HepG2 (cell line): ENCODE measurements around the gene CCDC117. TPM values are rescaled to one million over a fixed set of nuclear protein-coding genes. Genes with fewer than 3 reads are reported as not detected.

ENCODE experiments used
- CREM ChIP-seq, 2 experiments: sonication (generic) in 1 of 2; formaldehyde crosslinking in 1 of 2; IDR thresholded peaks; 2 replicates each; pipeline versions ENCODE4 v1.4.0 to v1.6.1; 2016 to 2020; ENCODE audit warnings: antibody characterized with exemption in 1 of 2, mild to moderate bottlenecking in 1 of 2, missing genetic modification reagents in 1 of 2
- GZF1 ChIP-seq: sonication (generic); formaldehyde crosslinking; IDR thresholded peaks from 2 replicates; pipeline ENCODE4 v1.5.1; 2020; ENCODE audit warnings: mild to moderate bottlenecking, missing genetic modification reagents
- HCFC1 ChIP-seq: fragments of 150-350 bp; IDR thresholded peaks from 2 replicates; pipeline ENCODE4 v1.6.1; 2014; ENCODE audit warnings: low read depth, low read length
- HNRNPK ChIP-seq: fragments of 200-400 bp; formaldehyde crosslinking; IDR thresholded peaks from 2 replicates; pipeline ENCODE4 v1.6.1; 2018; ENCODE audit warnings: low read length, low read depth, moderate library complexity, mild to moderate bottlenecking; ENCODE audit not compliant: poor library complexity, severe bottlenecking
- SP1 ChIP-seq, 2 experiments: fragments of 450-650 bp in 1 of 2; sonication (generic) in 1 of 2; formaldehyde crosslinking in 1 of 2; IDR thresholded peaks; 2 replicates each; pipeline versions ENCODE4 v1.4.0 to v1.6.1; 2016 to 2020; ENCODE audit warnings: missing genetic modification reagents in 1 of 2
- ZMYM3 ChIP-seq: sonication (generic); formaldehyde crosslinking; IDR thresholded peaks from 2 replicates; pipeline ENCODE4 v1.5.1; 2020; ENCODE audit warnings: mild to moderate bottlenecking, missing genetic modification reagents
- ZNF235 ChIP-seq: sonication (generic); formaldehyde crosslinking; IDR thresholded peaks from 2 replicates; pipeline ENCODE4 v1.8.1; 2023; ENCODE audit warnings: mild to moderate bottlenecking, missing genetic modification reagents, borderline replicate concordance
- ZNF331 ChIP-seq: sonication (generic); formaldehyde crosslinking; IDR thresholded peaks from 2 replicates; pipeline ENCODE4 v1.4.0; 2020; ENCODE audit warnings: missing genetic modification reagents
- ZNF660 ChIP-seq: sonication (generic); formaldehyde crosslinking; IDR thresholded peaks from 2 replicates; pipeline ENCODE4 v1.5.1; 2020; ENCODE audit warnings: mild to moderate bottlenecking, low read depth, missing genetic modification reagents, borderline replicate concordance
- ZNF790 ChIP-seq: sonication (generic); formaldehyde crosslinking; IDR thresholded peaks from 2 replicates; pipeline ENCODE4 v1.8.0; 2022; ENCODE audit warnings: missing genetic modification reagents, mild to moderate bottlenecking, borderline replicate concordance
- polyA plus RNA-seq, 8 experiments: library from polyadenylated mRNA; depleted of rRNA in 3 of 8; stranded (reverse) in 7 of 8; unstranded in 1 of 8; fragments of >200 nt; fragmentation: Illumina TruSeq in 4 of 8; extraction: Trizol in 4 of 8; gene quantifications; 2 replicates each; pipeline versions ENCODE4 v1.2.1 to v1.2.3, GENCODE V29; 2011 to 2016; ENCODE audit warnings: low read depth in 4 of 8, missing spikeins in 1 of 8, mixed read lengths in 1 of 8; ENCODE audit not compliant: insufficient read depth in 1 of 8
- total RNA-seq, 5 experiments: library from RNA; depleted of rRNA; stranded (reverse); fragments of >200 nt; fragmentation: Illumina TruSeq; extraction: Trizol; gene quantifications; 2 replicates each; pipeline ENCODE4 v1.2.3, GENCODE V29; 2016; ENCODE audit warnings: low read depth in 1 of 5
- TF ChIP-seq, protein P1 (sequence below): sonication (generic); formaldehyde crosslinking; IDR thresholded peaks from 2 replicates; pipeline ENCODE4 v1.5.1; 2020; ENCODE audit warnings: mild to moderate bottlenecking, missing genetic modification reagents, borderline replicate concordance
- TF ChIP-seq, protein P2 (sequence below): IDR thresholded peaks from 2 replicates; pipeline ENCODE4 v1.6.1; 2016; ENCODE audit warnings: control low read depth
- TF ChIP-seq, protein P3 (sequence below): sonication (generic); formaldehyde crosslinking; IDR thresholded peaks from 2 replicates; pipeline ENCODE4 v1.4.0; 2020; ENCODE audit warnings: missing genetic modification reagents
- TF ChIP-seq, protein P4 (sequence below): sonication (generic); formaldehyde crosslinking; IDR thresholded peaks from 2 replicates; pipeline ENCODE4 v1.4.0; 2020; ENCODE audit warnings: missing genetic modification reagents, borderline replicate concordance
- TF ChIP-seq, protein P5 (sequence below): sonication (generic); formaldehyde crosslinking; IDR thresholded peaks from 2 replicates; pipeline ENCODE4 v1.5.0; 2020; ENCODE audit warnings: mild to moderate bottlenecking, missing genetic modification reagents

The CCDC117 gene
- total and polyA plus RNA-seq, 2 of the 13 experiments (the other 11 are each of a cell fraction or from before 2014, with no cell fraction given), result 12.6 to 34.2 TPM

DNA sequence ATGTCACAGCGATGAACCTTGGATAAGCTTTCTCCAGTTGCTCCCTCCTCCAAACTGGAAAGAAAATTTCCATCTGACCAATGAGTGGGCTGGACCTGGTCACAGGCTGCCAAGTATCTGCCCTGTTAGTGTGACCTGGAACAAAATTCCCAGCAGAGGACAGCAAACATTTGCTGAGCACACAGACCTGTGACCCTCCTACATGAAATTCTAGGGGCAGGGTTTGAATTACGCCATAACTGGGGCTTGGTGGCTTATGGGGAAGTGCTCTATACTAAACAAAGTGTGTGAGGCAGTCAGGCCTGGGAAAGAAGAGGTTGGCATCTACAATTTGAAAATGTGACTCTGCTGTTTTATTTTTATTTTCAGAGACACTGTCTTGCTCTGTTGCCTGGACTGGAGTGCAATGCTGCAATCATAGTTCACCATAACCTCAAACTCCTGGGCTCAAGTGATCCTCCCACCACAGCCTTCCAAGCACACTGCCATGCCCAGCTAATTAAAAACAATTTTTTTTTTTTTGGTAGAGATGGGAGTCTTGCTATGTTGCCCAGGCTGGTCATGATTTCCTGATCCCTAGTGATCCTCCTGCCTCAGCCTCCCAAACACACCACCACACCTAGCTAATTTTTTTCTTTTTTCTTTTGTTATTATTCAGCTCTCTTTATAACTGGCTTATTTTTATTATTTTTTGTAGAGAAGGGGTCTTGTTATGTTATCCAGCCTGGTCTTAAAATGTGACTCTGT lies 41.5 kb downstream of the CCDC117 start (continued):
- TF ChIP-seq, protein P1, sequence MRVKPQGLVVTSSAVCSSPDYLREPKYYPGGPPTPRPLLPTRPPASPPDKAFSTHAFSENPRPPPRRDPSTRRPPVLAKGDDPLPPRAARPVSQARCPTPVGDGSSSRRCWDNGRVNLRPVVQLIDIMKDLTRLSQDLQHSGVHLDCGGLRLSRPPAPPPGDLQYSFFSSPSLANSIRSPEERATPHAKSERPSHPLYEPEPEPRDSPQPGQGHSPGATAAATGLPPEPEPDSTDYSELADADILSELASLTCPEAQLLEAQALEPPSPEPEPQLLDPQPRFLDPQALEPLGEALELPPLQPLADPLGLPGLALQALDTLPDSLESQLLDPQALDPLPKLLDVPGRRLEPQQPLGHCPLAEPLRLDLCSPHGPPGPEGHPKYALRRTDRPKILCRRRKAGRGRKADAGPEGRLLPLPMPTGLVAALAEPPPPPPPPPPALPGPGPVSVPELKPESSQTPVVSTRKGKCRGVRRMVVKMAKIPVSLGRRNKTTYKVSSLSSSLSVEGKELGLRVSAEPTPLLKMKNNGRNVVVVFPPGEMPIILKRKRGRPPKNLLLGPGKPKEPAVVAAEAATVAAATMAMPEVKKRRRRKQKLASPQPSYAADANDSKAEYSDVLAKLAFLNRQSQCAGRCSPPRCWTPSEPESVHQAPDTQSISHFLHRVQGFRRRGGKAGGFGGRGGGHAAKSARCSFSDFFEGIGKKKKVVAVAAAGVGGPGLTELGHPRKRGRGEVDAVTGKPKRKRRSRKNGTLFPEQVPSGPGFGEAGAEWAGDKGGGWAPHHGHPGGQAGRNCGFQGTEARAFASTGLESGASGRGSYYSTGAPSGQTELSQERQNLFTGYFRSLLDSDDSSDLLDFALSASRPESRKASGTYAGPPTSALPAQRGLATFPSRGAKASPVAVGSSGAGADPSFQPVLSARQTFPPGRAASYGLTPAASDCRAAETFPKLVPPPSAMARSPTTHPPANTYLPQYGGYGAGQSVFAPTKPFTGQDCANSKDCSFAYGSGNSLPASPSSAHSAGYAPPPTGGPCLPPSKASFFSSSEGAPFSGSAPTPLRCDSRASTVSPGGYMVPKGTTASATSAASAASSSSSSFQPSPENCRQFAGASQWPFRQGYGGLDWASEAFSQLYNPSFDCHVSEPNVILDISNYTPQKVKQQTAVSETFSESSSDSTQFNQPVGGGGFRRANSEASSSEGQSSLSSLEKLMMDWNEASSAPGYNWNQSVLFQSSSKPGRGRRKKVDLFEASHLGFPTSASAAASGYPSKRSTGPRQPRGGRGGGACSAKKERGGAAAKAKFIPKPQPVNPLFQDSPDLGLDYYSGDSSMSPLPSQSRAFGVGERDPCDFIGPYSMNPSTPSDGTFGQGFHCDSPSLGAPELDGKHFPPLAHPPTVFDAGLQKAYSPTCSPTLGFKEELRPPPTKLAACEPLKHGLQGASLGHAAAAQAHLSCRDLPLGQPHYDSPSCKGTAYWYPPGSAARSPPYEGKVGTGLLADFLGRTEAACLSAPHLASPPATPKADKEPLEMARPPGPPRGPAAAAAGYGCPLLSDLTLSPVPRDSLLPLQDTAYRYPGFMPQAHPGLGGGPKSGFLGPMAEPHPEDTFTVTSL, result peak; percentile 88
- TF ChIP-seq HNRNPK (no peak), GZF1 (CRISPR knock-in tag) (no peak), ZNF790 (CRISPR knock-in tag) (no peak), ZMYM3 (CRISPR knock-in tag) (0 out of 2 replicates have a peak, but pooled peaks have one; percentile 72), SP1 (IDR thresholded peaks at IDR 0.05) (no peak), SP1 (CRISPR knock-in tag; IDR thresholded peaks at IDR 0.05) (no peak), ZNF660 (CRISPR knock-in tag) (no peak), ZNF235 (CRISPR knock-in tag) (no peak), ZNF331 (peak; percentile 66), CREM (IDR thresholded peaks at IDR 0.05) (peak; percentile 91), CREM (CRISPR knock-in tag; IDR thresholded peaks at IDR 0.05) (no peak), HCFC1 (no peak)
- TF ChIP-seq, protein P2, sequence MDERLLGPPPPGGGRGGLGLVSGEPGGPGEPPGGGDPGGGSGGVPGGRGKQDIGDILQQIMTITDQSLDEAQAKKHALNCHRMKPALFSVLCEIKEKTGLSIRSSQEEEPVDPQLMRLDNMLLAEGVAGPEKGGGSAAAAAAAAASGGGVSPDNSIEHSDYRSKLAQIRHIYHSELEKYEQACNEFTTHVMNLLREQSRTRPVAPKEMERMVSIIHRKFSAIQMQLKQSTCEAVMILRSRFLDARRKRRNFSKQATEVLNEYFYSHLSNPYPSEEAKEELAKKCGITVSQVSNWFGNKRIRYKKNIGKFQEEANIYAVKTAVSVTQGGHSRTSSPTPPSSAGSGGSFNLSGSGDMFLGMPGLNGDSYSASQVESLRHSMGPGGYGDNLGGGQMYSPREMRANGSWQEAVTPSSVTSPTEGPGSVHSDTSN (CRISPR knock-in tag), result no peak
- TF ChIP-seq, protein P3, sequence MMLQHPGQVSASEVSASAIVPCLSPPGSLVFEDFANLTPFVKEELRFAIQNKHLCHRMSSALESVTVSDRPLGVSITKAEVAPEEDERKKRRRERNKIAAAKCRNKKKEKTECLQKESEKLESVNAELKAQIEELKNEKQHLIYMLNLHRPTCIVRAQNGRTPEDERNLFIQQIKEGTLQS (CRISPR knock-in tag), result peak; percentile 55; the same call in 1 of the 2 replicates
- TF ChIP-seq, protein P4, sequence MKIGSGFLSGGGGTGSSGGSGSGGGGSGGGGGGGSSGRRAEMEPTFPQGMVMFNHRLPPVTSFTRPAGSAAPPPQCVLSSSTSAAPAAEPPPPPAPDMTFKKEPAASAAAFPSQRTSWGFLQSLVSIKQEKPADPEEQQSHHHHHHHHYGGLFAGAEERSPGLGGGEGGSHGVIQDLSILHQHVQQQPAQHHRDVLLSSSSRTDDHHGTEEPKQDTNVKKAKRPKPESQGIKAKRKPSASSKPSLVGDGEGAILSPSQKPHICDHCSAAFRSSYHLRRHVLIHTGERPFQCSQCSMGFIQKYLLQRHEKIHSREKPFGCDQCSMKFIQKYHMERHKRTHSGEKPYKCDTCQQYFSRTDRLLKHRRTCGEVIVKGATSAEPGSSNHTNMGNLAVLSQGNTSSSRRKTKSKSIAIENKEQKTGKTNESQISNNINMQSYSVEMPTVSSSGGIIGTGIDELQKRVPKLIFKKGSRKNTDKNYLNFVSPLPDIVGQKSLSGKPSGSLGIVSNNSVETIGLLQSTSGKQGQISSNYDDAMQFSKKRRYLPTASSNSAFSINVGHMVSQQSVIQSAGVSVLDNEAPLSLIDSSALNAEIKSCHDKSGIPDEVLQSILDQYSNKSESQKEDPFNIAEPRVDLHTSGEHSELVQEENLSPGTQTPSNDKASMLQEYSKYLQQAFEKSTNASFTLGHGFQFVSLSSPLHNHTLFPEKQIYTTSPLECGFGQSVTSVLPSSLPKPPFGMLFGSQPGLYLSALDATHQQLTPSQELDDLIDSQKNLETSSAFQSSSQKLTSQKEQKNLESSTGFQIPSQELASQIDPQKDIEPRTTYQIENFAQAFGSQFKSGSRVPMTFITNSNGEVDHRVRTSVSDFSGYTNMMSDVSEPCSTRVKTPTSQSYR, result peak; percentile 60; the same call in 1 of the 2 replicates
- TF ChIP-seq, protein P5, sequence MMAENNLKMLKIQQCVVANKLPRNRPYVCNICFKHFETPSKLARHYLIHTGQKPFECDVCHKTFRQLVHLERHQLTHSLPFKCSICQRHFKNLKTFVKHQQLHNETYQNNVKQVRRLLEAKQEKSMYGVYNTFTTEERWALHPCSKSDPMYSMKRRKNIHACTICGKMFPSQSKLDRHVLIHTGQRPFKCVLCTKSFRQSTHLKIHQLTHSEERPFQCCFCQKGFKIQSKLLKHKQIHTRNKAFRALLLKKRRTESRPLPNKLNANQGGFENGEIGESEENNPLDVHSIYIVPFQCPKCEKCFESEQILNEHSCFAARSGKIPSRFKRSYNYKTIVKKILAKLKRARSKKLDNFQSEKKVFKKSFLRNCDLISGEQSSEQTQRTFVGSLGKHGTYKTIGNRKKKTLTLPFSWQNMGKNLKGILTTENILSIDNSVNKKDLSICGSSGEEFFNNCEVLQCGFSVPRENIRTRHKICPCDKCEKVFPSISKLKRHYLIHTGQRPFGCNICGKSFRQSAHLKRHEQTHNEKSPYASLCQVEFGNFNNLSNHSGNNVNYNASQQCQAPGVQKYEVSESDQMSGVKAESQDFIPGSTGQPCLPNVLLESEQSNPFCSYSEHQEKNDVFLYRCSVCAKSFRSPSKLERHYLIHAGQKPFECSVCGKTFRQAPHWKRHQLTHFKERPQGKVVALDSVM, result peak; percentile 42; the same call in 1 of the 2 replicates
